Fibroblast of lung (primary cell): Measurements from ENCODE around the gene ITGAE.

Experiments used
- EZH2 ChIP-seq: IDR thresholded peaks from 2 replicates; pipeline ENCODE4 v1.5.1; 2012; ENCODE audit warnings: low read length, control low read depth, mild to moderate bottlenecking; ENCODE audit errors: missing control alignments
- TF ChIP-seq, protein P1 (sequence below), 2 donors: IDR thresholded peaks in 1 of 2; conservative IDR thresholded peaks in 1 of 2; 1 replicate in 1 of 2; 2 replicates in 1 of 2; pipeline ENCODE4 v1.5.1; 2011 to 2012; ENCODE audit warnings: low read length in 2 of 2, control low read depth in 1 of 2, inconsistent platforms in 1 of 2, low read depth in 1 of 2, mild to moderate bottlenecking in 1 of 2

DNA sequence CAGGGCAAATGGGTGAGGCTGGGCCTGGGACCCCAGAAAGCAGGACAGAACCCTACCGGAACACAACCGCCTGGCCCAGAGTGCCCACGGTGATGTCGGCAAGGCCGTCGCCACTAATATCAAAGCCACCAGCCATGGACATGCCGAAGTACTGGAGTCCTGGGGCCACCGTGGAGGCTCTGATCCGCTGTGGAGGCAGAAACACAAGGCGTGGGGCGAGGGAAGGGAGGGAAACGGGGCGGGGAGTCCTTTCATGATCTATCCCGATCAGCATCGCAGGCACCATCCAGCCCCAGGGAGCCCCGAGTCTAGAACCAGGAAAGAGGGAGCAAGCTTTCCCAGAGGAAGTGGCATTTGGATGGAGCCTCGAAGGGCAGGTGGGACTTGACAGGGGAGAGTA, 50.7 kb downstream of the ITGAE start:
- TF ChIP-seq, protein P1, sequence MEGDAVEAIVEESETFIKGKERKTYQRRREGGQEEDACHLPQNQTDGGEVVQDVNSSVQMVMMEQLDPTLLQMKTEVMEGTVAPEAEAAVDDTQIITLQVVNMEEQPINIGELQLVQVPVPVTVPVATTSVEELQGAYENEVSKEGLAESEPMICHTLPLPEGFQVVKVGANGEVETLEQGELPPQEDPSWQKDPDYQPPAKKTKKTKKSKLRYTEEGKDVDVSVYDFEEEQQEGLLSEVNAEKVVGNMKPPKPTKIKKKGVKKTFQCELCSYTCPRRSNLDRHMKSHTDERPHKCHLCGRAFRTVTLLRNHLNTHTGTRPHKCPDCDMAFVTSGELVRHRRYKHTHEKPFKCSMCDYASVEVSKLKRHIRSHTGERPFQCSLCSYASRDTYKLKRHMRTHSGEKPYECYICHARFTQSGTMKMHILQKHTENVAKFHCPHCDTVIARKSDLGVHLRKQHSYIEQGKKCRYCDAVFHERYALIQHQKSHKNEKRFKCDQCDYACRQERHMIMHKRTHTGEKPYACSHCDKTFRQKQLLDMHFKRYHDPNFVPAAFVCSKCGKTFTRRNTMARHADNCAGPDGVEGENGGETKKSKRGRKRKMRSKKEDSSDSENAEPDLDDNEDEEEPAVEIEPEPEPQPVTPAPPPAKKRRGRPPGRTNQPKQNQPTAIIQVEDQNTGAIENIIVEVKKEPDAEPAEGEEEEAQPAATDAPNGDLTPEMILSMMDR (conservative IDR thresholded peaks at IDR 0.05 in 1 of 2, IDR thresholded peaks at IDR 0.05 in 1 of 2; ENCODE audit: low read depth in 1 of 2, low read length in 2 of 2), result no peak
- TF ChIP-seq EZH2, result no peak
